Motor neuron (in vitro differentiated cells): Measurements from ENCODE around the gene FAM53C. TPM values are rescaled to one million over a fixed set of nuclear protein-coding genes. Genes with fewer than 3 reads are reported as not detected.

ENCODE experiments used
- ATAC-seq, 8 experiments: fragments of 200-7000 bp; cut with Tn5 transposase; replicated peaks in 6 of 8; 2 replicates each; pipeline ENCODE4 v1.8.0; 2021; ENCODE audit warnings: mild to moderate bottlenecking in 8 of 8, moderate library complexity in 8 of 8
- H3K27ac ChIP-seq, 2 donors: fragments of 250-450 bp; sonication (Bioruptor Pico); 2 replicates each; pipeline ENCODE4 v1.9.0; 2021; ENCODE audit warnings: antibody characterized with exemption in 2 of 2, mild to moderate bottlenecking in 2 of 2, moderate library complexity in 1 of 2
- H3K4me1 ChIP-seq, 2 donors: fragments of 250-450 bp; sonication (Bioruptor Pico); replicated peaks in 1 of 2; 2 replicates each; pipeline ENCODE4 v1.6.1; 2021; ENCODE audit warnings: antibody characterized with exemption in 2 of 2, mild to moderate bottlenecking in 2 of 2, moderate library complexity in 1 of 2
- H3K4me3 ChIP-seq, 5 donors: fragments of 250-450 bp; sonication (Bioruptor Pico); 2 replicates each; pipeline ENCODE4 v1.9.0; 2021; ENCODE audit warnings: antibody characterized with exemption in 5 of 5, mild to moderate bottlenecking in 5 of 5, moderate library complexity in 4 of 5
- WGBS, 10 experiments: fragments of 450-650 bp; shearing (Covaris generic); methylation state at CpG; one replicate each; pipeline ENCODE4 v1.0.0; 2022; 5-methylcytosine and 5-hydroxymethylcytosine counted together
- in situ Hi-C, 9 experiments: fragments of 400-800 bp; cut with MboI; loops; one replicate each; pipeline ENCODE4 v1.15.0; 2021; ENCODE audit warnings: low sequenced_read_pairs in 9 of 9, low pct_unique_long_range_greater_than_20kb in 2 of 9; ENCODE audit not compliant: unreplicated experiment in 9 of 9
- total RNA-seq, 8 experiments: library from RNA; unstranded; fragments of 300-600 nt; gene quantifications; 2 replicates each; pipeline versions ENCODE4 v1.2.3 to v1.2.4, GENCODE V29; 2022

FAM53C gene
- total RNA-seq, 8 experiments from 2014 or later: 23.2 to 47.0 (median 29.5) TPM

- H3K27ac ChIP-seq: peak overlapping the region; percentile 98 to 100
- no CpG with 5 or more reads among the region's 22 CpGs for WGBS, 10 experiments
- in situ Hi-C loops: no loop called here
- peak in 1 of 8 experiments; percentile 5 for ATAC-seq
- H3K4me1 ChIP-seq: peaks cover 8 to 10% of the 10 kb centered on the region in 2 donors
- peak overlapping the region; percentile 57 to 84 (median 69) for H3K4me3 ChIP-seq
These were observed 485 bp downstream of the FAM53C start for GRCh38 chr5:138338411-138339090.

GRCh38 chr5:138339091-138339456 lies 1.0 kb downstream of the FAM53C start:
- Histone ChIP-seq H3K27ac (peak overlapping the region; percentile 98 to 100), H3K4me3 (peak overlapping the region; percentile 57 to 84 (median 69)), H3K4me1 (peaks cover 8 to 10% of the 10 kb centered on the region in 2 donors)
- in situ Hi-C loops: no loop called here
- ATAC-seq: peak in 2 of 8 experiments; percentile 1 to 2
- 0 to 20% (median 0%) methylated on average over 1 to 3 of the region's 7 CpGs; no CpG with 5 or more reads in 4 of the 10 experiments for WGBS, 10 experiments

- in situ Hi-C loops: no loop called here
These were observed 1.4 kb downstream of the FAM53C start for GRCh38 chr5:138339464-138339863.

GRCh38 chr5:138340008-138340407 lies 1.9 kb downstream of the FAM53C start:
- 75 to 100% (median 94%) methylated on average over 1 to 3 of the region's 3 CpGs for WGBS, 10 experiments
- Histone ChIP-seq H3K27ac (peak overlapping the region in 1 of 2 donors; percentile 100), H3K4me1 (peaks cover 8 to 10% of the 10 kb centered on the region in 2 donors), H3K4me3 (peak overlapping the region in 4 of 5 donors; percentile 57 to 84 (median 72))
- in situ Hi-C loops: no loop called here
- ATAC-seq: no peak

More at GRCh38 chr5:138339464-138339863, 1.4 kb downstream of the FAM53C start:
- WGBS, 10 experiments: 24 to 88% (median 66%) methylated on average over 1 to 2 of the region's 2 CpGs; no CpG with 5 or more reads in 4 of the 10 experiments
- Histone ChIP-seq H3K4me3 (peak overlapping the region; percentile 57 to 84 (median 69)), H3K27ac (peak overlapping the region in 1 of 2 donors; percentile 100), H3K4me1 (peaks cover 8 to 10% of the 10 kb centered on the region in 2 donors)
- no peak for ATAC-seq

GRCh38 chr5:138344887-138345622 lies 7.0 kb downstream of the FAM53C start:
- 96 to 100% (median 97%) methylated on average over 1 to 16 of the region's 32 CpGs; no CpG with 5 or more reads in 6 of the 10 experiments for WGBS, 10 experiments
- no peak overlapping the region for H3K4me3 ChIP-seq
- ATAC-seq: peak in 5 of 8 experiments; percentile 6 to 42 (median 31)
- no peak overlapping the region for H3K27ac ChIP-seq
- H3K4me1 ChIP-seq: peaks cover 3 to 4% of the 10 kb centered on the region in 2 donors
- in situ Hi-C loops: no loop called here

- ATAC-seq: peak in 1 of 8 experiments; percentile 16
- H3K27ac ChIP-seq: no peak overlapping the region
These were observed 8.8 kb downstream of the FAM53C start for GRCh38 chr5:138346889-138347288.

GRCh38 chr5:138349852-138350562 lies 11.9 kb downstream of the FAM53C start:
- no peak overlapping the region for H3K4me3 ChIP-seq
- in situ Hi-C loops: no loop called here
- H3K4me1 ChIP-seq: peaks cover 0 to 6% of the 10 kb centered on the region in 2 donors
- no peak for ATAC-seq
- H3K27ac ChIP-seq: no peak overlapping the region
- WGBS, 10 experiments: 100% methylated on average over 1 of the region's 1 CpG; no CpG with 5 or more reads in 8 of the 10 experiments

More at GRCh38 chr5:138346889-138347288, 8.8 kb downstream of the FAM53C start:
- WGBS, 10 experiments: 93 to 100% (median 97%) methylated on average over 2 to 6 of the region's 14 CpGs; no CpG with 5 or more reads in 7 of the 10 experiments
- Histone ChIP-seq H3K4me3 (no peak overlapping the region), H3K4me1 (no peaks in the 10 kb centered on the region)
- in situ Hi-C loops: no loop called here

GRCh38 chr5:138350563-138350890 lies 12.5 kb downstream of the FAM53C start:
- in situ Hi-C loops: no loop called here
- no peak for ATAC-seq
- no peak overlapping the region for H3K4me3 ChIP-seq
- peaks cover 0 to 12% of the 10 kb centered on the region in 2 donors for H3K4me1 ChIP-seq
- no peak overlapping the region for H3K27ac ChIP-seq

GRCh38 chr5:138351056-138351455 lies 13.0 kb downstream of the FAM53C start:
- in situ Hi-C loops: no loop called here
- 86 to 100% (median 100%) methylated on average over 1 of the region's 1 CpG; no CpG with 5 or more reads in 3 of the 10 experiments for WGBS, 10 experiments
- peaks cover 0 to 15% of the 10 kb centered on the region in 2 donors for H3K4me1 ChIP-seq
- ATAC-seq: no peak
- no peak overlapping the region for H3K27ac ChIP-seq
- no peak overlapping the region for H3K4me3 ChIP-seq

GRCh38 chr5:138351517-138351916 lies 13.5 kb downstream of the FAM53C start:
- H3K4me3 ChIP-seq: no peak overlapping the region

GRCh38 chr5:138352071-138352721 lies 14.1 kb downstream of the FAM53C start, which contains the start of gene KDM3B:
Gene KDM3B (plus strand): TSS chr5:138352685. CDS start chr5:138352796, 111 bp downstream.
- ATAC-seq: peak; percentile 68 to 85 (median 74)
- WGBS, 10 experiments: 83 to 100% methylated on average over 1 to 3 of the region's 30 CpGs; no CpG with 5 or more reads in 8 of the 10 experiments
- in situ Hi-C loops: no loop called here
- Histone ChIP-seq H3K4me3 (peak within 1 kb of the TSS; percentile 69 to 100 (median 97)), H3K27ac (peak within 1 kb of the TSS; percentile 93 to 99), H3K4me1 (peaks cover 0 to 15% of the 10 kb centered on the region in 2 donors)

More at GRCh38 chr5:138351517-138351916, 13.5 kb downstream of the FAM53C start:
- in situ Hi-C loops: no loop called here
- ATAC-seq: no peak
- peaks cover 0 to 15% of the 10 kb centered on the region in 2 donors for H3K4me1 ChIP-seq
- H3K27ac ChIP-seq: no peak overlapping the region

GRCh38 chr5:138352722-138353559 lies 14.9 kb downstream of the FAM53C start:
- Histone ChIP-seq H3K4me1 (peaks cover 0 to 15% of the 10 kb centered on the region in 2 donors), H3K4me3 (peak overlapping the region; percentile 69 to 100 (median 97)), H3K27ac (peak overlapping the region; percentile 93 to 99)
- 0 to 7% (median 0%) methylated on average over 1 to 7 of the region's 88 CpGs; no CpG with 5 or more reads in 5 of the 10 experiments for WGBS, 10 experiments
- in situ Hi-C loops: no loop called here
- peak; percentile 60 to 73 (median 70) for ATAC-seq
